NCI-H524 treated with DMSO at 0.1 percent for 48 hours (cell line): Measurements from ENCODE around the gene MVK.

Experiments used
- DNase-seq: peaks from one replicate; lab custom pipeline; 2025; lab: John Stamatoyannopoulos, UW

Gene MVK

GRCh38 chr12:109609342-109609741, 35.7 kb downstream of the MVK start:
- peak; percentile 13 for DNase-seq

DNA sequence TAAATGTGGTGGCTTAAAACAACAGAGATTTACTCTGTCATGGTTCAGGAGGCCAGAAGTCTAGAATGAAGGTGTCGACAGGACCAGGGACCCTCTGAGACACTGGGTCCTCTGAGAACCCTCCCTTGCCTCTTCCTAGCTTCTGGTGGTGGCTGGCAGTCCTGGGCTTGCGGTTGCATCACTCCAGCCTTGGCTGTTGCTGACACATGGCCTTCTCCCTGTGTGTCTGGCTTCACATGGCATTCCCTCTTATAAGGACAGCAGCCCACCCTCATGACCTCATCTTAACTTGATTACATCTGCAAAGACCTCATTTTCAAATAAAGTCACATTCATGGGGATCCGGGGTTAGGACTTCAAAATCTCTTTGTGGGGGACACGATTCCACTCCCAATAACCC, 36.9 kb downstream of the MVK start:
- no peak for DNase-seq

- DNase-seq = no peak
Measured at GRCh38 chr12:109611223-109611622, 37.6 kb downstream of the MVK start.

DNA sequence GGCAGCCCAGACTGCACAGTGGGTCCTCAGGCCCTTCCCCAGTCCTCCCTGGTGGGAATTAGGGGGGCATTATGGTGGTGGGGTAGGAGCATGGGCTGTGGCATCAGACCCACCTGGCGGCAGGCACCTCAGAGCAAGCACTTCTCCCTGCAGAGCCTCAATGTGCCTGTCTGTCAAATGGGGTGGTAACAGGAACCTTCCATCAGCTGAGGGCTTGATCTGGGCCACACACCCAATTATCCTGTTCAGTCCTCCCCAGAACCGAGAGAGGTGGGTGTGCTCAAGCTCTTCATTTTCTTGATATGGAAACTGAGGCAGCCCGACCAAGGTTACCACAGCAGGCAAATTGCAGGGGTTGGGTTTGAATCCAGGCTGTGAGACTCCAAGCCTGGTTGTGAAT, 38.4 kb downstream of the MVK start:
- no peak for DNase-seq

- DNase-seq = no peak
Measured at GRCh38 chr12:109612975-109613502, 39.4 kb downstream of the MVK start.

DNA sequence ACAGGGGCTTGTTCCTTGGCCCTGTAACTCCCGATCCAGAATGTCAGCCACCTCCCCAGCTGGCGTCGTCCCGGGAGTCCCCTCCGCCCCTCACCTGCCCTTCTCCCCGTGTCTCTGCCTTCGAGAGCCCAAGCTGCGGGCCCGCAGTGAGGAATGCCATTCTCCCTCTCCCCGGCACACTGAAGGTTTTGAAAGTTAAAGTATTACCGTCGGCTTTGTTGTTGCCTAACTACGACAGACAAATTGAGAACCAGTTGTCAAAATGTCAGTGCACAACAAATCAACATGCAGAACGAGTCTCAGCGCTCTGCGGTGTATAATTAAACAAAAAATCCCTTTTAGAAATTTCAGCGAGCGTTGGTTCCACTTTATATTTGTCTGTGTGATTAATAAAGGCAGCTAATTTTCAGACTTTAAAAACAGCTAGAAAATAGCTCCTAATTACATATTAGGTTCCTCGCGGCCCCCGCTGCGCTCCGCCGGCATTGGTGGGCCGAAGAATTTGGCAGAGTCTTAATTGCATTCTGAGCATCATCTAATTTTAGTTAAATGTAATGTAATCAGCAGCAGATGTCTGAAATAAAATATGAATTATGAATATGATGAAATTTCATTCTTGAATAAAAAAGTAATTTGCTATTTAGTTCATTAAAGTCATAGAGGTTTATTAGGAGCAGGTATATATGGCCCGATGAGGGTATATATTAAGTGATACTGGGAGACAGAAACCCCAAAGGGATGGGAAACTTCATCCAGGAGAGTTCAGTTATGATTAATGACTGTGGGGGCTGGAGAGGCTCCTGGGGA, 40.3 kb downstream of the MVK start:
- DNase-seq = no peak

DNA sequence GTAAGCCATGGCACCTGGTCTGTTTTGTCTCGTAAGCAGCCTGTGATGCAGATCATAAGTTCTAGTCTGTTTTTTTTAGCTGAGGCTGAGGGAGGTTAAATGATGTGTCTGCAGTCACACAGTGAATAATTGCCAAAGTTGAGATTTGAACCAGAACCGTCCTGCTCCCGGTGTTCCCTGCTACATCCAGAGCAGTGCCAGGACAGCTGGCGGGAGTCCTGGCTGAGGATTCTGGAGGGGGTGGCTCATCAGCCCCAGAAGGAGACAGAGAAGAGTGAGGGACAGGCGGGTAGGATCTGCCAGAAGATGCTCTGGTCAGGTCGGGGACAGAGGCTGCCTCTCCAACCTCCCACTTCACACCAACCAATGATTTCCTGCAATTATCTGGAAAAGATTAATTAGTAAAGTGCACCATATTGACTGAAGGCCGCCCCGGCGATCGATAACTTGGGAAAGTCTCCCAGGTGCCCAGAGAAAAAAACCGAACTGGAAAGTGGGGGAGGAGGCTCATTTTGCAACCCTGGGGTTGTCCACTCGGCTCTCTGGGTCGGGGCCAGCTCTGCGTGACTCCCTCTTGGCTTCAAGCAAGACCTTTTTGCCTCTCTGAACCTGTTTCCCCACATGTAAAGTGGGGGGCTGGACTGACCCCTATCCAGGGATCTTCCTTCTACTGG, 42.1 kb downstream of the MVK start:
- DNase-seq = no peak

GRCh38 chr12:109617491-109617890, 43.9 kb downstream of the MVK start:
- no peak for DNase-seq

- no peak for DNase-seq
Measured at GRCh38 chr12:109618082-109618481, 44.5 kb downstream of the MVK start.

GRCh38 chr12:109619002-109619604, 45.5 kb downstream of the MVK start:
- no peak for DNase-seq

DNA sequence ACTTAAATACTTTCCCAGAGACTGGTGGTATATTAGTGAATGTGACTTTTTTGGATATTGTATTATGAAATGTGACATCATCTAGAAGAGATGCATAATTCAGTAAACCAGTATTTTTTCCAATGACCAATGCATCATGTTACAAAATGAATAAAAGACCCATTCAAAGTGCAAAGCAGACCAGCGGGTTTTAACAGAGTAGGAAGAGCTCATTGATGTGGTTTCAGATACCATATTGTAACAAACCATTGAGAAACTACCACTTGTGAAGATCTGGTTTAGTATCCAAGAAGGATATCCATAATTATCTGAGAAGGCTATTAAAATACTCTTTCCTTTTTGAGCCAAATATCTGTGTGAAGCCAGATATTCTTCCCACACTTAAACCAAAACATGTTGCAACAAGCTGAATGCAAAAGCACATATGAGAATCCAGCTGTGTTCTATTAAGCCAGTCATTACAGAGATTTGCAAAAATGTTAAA, 47.7 kb downstream of the MVK start:
- no peak for DNase-seq

GRCh38 chr12:109621901-109622364, 48.3 kb downstream of the MVK start:
- no peak for DNase-seq

GRCh38 chr12:109624467-109624866, 50.9 kb downstream of the MVK start:
- DNase-seq = no peak

GRCh38 chr12:109625131-109625559, 51.6 kb downstream of the MVK start:
- DNase-seq = no peak

- DNase-seq = no peak
Measured at GRCh38 chr12:109625749-109626377, 52.3 kb downstream of the MVK start.

DNA sequence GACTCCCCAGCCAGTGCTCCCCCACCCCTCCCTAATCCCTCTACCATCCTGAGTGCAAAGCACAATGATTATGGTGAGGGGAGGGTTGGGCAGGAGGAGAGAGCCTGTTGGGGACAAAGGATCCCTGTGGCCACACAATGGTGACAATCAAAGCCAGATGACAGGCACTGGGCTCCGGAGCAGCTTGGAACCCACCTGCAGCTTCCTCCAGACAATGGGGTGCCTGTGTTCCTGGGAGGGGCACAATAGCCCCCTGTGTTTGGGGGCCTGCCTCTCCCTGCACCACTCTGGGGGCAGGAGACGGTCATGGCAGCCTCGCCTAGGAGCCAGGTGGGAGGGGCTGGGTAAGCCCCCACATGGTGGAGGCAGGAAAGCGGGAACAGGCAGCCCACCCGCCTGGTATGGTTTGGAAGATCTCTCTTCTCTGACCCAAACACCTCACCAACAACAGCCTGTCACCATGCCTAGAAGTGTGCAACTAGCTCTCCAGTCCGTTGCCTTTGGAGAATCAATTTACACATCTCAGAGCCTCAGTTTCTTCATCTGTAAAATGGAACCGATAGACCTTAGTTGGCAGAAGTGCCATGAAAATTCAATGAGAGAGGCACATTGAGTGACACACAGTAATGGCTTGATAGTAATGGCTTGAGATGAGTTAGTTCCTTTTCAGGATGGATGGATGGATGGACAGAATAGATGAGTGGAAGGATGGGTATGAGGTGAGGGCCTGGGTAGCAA, 53.0 kb downstream of the MVK start:
- DNase-seq = no peak

DNA sequence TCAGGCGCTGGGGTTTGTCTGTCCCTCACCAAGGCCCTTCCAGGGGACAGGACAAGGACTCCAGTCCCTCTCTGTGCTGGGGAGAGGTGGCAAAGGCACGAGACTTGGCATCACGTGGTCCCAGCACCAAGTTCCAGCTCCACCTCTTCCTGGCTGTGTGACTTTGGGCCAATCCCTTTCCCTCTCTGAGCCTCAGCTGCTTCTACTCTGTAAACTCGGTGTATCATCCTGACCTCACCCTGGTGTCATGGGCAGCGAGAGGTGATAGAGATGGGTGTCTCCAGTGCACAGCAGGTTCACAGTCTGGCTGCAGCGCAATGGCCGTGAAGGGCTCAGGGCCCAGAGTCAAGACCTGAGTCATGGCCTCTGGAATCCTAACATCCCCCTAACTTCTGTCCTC, 54.0 kb downstream of the MVK start:
- DNase-seq = no peak

GRCh38 chr12:109630107-109630506, 56.5 kb downstream of the MVK start:
- DNase-seq = no peak

GRCh38 chr12:109630815-109631214, 57.2 kb downstream of the MVK start:
- DNase-seq = no peak

GRCh38 chr12:109631302-109631701, 57.7 kb downstream of the MVK start:
- DNase-seq = no peak

- no peak for DNase-seq
Measured at GRCh38 chr12:109631751-109632150, 58.2 kb downstream of the MVK start.
